Ovary (tissue), 3 donors: Measurements from ENCODE around the gene TMSB10.

ENCODE experiments used
- CTCF ChIP-seq, 3 donors: fragments of 450-650 bp in 2 of 3; fragments of 200-600 bp in 1 of 3; IDR thresholded peaks; one replicate each; pipeline versions ENCODE4 v1.5.1 to v1.8.0; 2016 to 2022; ENCODE audit warnings: antibody characterized with exemption in 3 of 3, mild to moderate bottlenecking in 1 of 3
- EP300 ChIP-seq: sonication (generic); formaldehyde crosslinking; IDR thresholded peaks from one replicate; pipeline ENCODE4 v1.6.1; 2017; ENCODE audit warnings: antibody characterized with exemption
- POLR2A ChIP-seq: fragments of 450-650 bp; IDR thresholded peaks from one replicate; pipeline ENCODE4 v1.6.1; 2017; ENCODE audit warnings: antibody characterized with exemption, mild to moderate bottlenecking, moderate library complexity
- donor health status: DM: no; HTN: no; CAD: no.

GRCh38 chr2:84896567-84896966 is 8.9 kb upstream of the TMSB10 start:
- TF ChIP-seq CTCF (IDR thresholded peaks at IDR 0.05) (no peak), POLR2A (no peak), EP300 (no peak)
